ENCODE data around the gene SOWAHC. TPM values are rescaled to one million over a fixed set of nuclear protein-coding genes. Genes with fewer than 3 reads are reported as not detected.

The SOWAHC gene
- total RNA-seq, 1 experiment from 2014 or later = 18.6 TPM

DNA sequence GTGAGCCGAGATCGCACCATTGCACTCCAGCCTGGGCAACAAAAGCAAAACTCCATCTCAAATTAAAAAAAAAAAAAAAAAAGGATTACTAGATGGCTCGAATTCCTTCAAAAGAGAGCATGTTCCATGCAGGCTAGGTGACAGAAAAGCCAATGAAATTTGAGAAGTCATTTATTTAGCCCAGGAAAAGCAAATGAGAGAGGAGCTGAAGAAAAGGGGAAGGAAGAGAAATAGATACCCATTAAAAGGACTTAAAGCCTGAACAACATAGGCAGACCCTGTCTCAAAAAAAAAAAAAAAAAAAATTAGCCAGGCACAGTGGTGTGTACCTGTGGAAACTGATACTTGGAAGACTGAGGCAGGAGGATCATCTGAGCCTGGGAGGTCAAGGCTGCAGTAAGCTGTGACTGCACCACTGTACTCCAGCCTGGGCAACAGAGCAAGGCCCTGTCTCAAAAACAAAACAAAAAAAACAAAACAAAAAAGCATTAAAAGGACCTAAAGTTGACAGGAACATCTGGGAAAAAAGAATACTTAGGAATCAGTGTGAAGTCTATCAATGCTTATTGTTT, 11.5 kb upstream of the SOWAHC start:
- H3K4me3 Mint-ChIP-seq = no peak overlapping the region
- DNase-seq (ENCODE audit: low spot score) (no peak), ATAC-seq (no peak)
- H3K27ac Mint-ChIP-seq = peak overlapping the region; percentile 10
- TF ChIP-seq RORB (CRISPR knock-in tag; IDR thresholded peaks at IDR 0.05) = no peak
- TF ChIP-seq, protein P1, sequence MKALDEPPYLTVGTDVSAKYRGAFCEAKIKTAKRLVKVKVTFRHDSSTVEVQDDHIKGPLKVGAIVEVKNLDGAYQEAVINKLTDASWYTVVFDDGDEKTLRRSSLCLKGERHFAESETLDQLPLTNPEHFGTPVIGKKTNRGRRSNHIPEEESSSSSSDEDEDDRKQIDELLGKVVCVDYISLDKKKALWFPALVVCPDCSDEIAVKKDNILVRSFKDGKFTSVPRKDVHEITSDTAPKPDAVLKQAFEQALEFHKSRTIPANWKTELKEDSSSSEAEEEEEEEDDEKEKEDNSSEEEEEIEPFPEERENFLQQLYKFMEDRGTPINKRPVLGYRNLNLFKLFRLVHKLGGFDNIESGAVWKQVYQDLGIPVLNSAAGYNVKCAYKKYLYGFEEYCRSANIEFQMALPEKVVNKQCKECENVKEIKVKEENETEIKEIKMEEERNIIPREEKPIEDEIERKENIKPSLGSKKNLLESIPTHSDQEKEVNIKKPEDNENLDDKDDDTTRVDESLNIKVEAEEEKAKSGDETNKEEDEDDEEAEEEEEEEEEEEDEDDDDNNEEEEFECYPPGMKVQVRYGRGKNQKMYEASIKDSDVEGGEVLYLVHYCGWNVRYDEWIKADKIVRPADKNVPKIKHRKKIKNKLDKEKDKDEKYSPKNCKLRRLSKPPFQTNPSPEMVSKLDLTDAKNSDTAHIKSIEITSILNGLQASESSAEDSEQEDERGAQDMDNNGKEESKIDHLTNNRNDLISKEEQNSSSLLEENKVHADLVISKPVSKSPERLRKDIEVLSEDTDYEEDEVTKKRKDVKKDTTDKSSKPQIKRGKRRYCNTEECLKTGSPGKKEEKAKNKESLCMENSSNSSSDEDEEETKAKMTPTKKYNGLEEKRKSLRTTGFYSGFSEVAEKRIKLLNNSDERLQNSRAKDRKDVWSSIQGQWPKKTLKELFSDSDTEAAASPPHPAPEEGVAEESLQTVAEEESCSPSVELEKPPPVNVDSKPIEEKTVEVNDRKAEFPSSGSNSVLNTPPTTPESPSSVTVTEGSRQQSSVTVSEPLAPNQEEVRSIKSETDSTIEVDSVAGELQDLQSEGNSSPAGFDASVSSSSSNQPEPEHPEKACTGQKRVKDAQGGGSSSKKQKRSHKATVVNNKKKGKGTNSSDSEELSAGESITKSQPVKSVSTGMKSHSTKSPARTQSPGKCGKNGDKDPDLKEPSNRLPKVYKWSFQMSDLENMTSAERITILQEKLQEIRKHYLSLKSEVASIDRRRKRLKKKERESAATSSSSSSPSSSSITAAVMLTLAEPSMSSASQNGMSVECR (CRISPR knock-in tag; IDR thresholded peaks at IDR 0.05; ENCODE audit: borderline replicate concordance) = no peak
- TF ChIP-seq, protein P2, sequence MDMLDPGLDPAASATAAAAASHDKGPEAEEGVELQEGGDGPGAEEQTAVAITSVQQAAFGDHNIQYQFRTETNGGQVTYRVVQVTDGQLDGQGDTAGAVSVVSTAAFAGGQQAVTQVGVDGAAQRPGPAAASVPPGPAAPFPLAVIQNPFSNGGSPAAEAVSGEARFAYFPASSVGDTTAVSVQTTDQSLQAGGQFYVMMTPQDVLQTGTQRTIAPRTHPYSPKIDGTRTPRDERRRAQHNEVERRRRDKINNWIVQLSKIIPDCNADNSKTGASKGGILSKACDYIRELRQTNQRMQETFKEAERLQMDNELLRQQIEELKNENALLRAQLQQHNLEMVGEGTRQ (CRISPR knock-in tag; IDR thresholded peaks at IDR 0.05) = no peak
- no peak for TF ChIP-seq CBFB (CRISPR knock-in tag; IDR thresholded peaks at IDR 0.05; ENCODE audit: low read depth)
- TF ChIP-seq FOXJ3 (CRISPR knock-in tag; IDR thresholded peaks at IDR 0.05; ENCODE audit: borderline replicate concordance) = no peak
- TF ChIP-seq ZNF121 (CRISPR knock-in tag; IDR thresholded peaks at IDR 0.05) = peak; percentile 82; the same call in 1 of the 2 replicates
- CTCF ChIA-PET = interaction anchor here (0.7 to 1.3 kb wide), 5 partner anchors 19 to 133 kb away, joined by 3 to 4 read pairs (median 3); no protein-coding TSS in a partner anchor
- H3K4me1 Mint-ChIP-seq = peaks cover 42% of the 10 kb centered on the region
- H3K27me3 Mint-ChIP-seq (ENCODE audit: low read depth) = no peaks in the 10 kb centered on the region
- POLR2A ChIA-PET = no interaction called here
- no peaks in the 10 kb centered on the region; the same call in 1 of the 2 replicates for H3K36me3 Mint-ChIP-seq
- H3K9me3 Mint-ChIP-seq = no peaks in the 10 kb centered on the region

DNA sequence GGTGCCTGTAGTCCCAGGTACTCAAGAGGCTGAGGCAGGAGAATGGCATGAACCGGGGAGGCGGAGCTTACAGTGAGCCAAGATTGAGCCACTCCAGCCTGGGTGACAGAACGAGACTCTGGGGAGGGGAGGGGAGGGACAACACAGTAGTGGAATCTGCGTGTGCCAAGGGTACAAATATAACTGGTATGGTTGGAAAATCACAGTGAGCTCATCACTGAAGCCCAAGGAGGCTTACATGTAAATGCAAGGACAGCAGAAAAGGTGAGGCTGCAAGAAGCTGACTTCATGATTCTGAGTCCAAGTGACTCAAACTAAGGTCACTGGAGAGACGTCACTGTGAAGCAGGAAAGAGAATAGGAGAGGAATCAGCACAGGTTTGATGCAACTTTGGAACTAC, 9.6 kb upstream of the SOWAHC start:
- H3K27ac Mint-ChIP-seq = peak overlapping the region; percentile 77
- ChIA-PET CTCF (no interaction called here), POLR2A (interaction anchor here (0.9 kb wide), 1 partner anchor 9 kb away, joined by 3 read pairs; the partner anchor contains the start of genes SEPTIN10 and SOWAHC)
- ATAC-seq (0 out of 2 replicates have a peak, but pooled peaks have one; percentile 27), DNase-seq (ENCODE audit: low spot score) (no peak)
- H3K4me3 Mint-ChIP-seq = no peak overlapping the region
- peaks cover 56% of the 10 kb centered on the region for H3K4me1 Mint-ChIP-seq
- H3K27me3 Mint-ChIP-seq (ENCODE audit: low read depth) = no peaks in the 10 kb centered on the region
- TF ChIP-seq JUN (CRISPR knock-in tag; IDR thresholded peaks at IDR 0.05) = no peak
- no peak for TF ChIP-seq SP1 (CRISPR knock-in tag; conservative IDR thresholded peaks at IDR 0.05)
- no peaks in the 10 kb centered on the region; the same call in 1 of the 2 replicates for H3K36me3 Mint-ChIP-seq
- H3K9me3 Mint-ChIP-seq = no peaks in the 10 kb centered on the region

DNA sequence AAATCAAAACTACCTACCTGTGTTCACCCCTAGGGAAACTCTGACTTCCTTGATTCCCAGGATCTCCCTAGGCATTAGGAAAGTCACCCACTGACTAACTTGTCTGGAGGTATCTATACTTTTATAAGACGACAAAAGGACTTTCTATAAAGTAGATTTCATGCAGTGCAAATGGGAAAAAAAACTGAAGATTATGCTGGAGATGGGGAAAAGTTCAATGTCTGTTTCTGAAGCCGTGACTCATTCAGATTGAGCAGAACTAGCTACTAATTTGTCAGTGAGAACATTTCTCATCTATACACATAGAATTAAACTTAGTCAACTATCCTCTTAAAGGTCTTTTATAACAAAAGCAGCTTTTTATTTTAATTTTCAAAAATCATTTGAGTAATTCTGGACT, 6.4 kb upstream of the SOWAHC start:
- peaks cover 50% of the 10 kb centered on the region for H3K4me1 Mint-ChIP-seq
- no peak overlapping the region for H3K4me3 Mint-ChIP-seq
- no peaks in the 10 kb centered on the region for H3K36me3 Mint-ChIP-seq
- ATAC-seq = no peak
- no peak for DNase-seq (ENCODE audit: low spot score)
- ChIA-PET CTCF (interaction anchor here (1.6 to 2.7 kb wide), 2 partner anchors 61 to 97 kb away, joined by 3 to 15 read pairs; no protein-coding TSS in a partner anchor), POLR2A (no interaction called here)
- no peaks in the 10 kb centered on the region for H3K9me3 Mint-ChIP-seq
- H3K27me3 Mint-ChIP-seq (ENCODE audit: low read depth) = no peaks in the 10 kb centered on the region
- H3K27ac Mint-ChIP-seq = peak overlapping the region; percentile 19; the same call in 1 of the 2 replicates
- TF ChIP-seq ELF4 (CRISPR knock-in tag; IDR thresholded peaks at IDR 0.05; ENCODE audit: low read depth) (no peak), FOXP1 (CRISPR knock-in tag; IDR thresholded peaks at IDR 0.05; ENCODE audit: borderline replicate concordance) (no peak), MYBL2 (CRISPR knock-in tag; IDR thresholded peaks at IDR 0.05) (no peak), ZNF121 (CRISPR knock-in tag; IDR thresholded peaks at IDR 0.05) (no peak), TEAD1 (CRISPR knock-in tag; IDR thresholded peaks at IDR 0.05) (no peak), CREM (CRISPR knock-in tag; IDR thresholded peaks at IDR 0.05) (no peak)
- TF ChIP-seq, protein P3, sequence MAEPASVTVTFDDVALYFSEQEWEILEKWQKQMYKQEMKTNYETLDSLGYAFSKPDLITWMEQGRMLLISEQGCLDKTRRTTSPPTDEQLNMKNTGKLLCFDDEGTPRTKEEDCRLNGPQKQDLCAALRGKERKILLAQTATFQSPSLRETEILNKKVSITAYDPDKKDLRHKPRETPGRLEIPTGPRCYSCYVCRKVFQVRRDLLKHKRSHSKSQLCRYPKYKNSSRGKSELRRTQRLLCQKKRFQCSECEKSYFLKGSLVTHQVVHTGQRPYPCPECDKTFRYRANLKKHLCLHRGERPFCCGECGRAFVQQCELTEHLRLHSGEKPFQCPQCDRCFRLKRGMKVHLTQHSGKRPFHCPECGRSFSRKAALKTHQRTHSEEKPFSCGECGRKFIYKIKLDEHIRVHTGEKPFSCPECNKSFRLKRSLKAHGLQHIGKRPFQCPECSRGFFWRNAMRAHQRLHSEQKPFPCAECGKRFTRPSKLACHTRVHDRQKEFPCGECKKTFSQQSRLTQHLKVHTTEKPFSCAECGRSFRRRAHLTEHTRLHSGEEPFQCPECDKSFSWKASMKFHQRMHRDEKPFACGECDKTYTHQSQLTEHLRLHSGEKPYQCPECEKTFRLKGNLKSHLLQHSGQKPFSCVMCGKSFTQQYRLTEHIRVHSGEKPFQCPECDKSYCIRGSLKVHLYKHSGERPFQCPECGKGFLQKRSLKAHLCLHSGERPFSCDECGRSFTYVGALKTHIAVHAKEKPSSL (CRISPR knock-in tag; conservative IDR thresholded peaks at IDR 0.05) = no peak
- TF ChIP-seq, protein P4, sequence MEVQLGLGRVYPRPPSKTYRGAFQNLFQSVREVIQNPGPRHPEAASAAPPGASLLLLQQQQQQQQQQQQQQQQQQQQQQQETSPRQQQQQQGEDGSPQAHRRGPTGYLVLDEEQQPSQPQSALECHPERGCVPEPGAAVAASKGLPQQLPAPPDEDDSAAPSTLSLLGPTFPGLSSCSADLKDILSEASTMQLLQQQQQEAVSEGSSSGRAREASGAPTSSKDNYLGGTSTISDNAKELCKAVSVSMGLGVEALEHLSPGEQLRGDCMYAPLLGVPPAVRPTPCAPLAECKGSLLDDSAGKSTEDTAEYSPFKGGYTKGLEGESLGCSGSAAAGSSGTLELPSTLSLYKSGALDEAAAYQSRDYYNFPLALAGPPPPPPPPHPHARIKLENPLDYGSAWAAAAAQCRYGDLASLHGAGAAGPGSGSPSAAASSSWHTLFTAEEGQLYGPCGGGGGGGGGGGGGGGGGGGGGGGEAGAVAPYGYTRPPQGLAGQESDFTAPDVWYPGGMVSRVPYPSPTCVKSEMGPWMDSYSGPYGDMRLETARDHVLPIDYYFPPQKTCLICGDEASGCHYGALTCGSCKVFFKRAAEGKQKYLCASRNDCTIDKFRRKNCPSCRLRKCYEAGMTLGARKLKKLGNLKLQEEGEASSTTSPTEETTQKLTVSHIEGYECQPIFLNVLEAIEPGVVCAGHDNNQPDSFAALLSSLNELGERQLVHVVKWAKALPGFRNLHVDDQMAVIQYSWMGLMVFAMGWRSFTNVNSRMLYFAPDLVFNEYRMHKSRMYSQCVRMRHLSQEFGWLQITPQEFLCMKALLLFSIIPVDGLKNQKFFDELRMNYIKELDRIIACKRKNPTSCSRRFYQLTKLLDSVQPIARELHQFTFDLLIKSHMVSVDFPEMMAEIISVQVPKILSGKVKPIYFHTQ (CRISPR knock-in tag; IDR thresholded peaks at IDR 0.05) = no peak
- TF ChIP-seq, protein P5, sequence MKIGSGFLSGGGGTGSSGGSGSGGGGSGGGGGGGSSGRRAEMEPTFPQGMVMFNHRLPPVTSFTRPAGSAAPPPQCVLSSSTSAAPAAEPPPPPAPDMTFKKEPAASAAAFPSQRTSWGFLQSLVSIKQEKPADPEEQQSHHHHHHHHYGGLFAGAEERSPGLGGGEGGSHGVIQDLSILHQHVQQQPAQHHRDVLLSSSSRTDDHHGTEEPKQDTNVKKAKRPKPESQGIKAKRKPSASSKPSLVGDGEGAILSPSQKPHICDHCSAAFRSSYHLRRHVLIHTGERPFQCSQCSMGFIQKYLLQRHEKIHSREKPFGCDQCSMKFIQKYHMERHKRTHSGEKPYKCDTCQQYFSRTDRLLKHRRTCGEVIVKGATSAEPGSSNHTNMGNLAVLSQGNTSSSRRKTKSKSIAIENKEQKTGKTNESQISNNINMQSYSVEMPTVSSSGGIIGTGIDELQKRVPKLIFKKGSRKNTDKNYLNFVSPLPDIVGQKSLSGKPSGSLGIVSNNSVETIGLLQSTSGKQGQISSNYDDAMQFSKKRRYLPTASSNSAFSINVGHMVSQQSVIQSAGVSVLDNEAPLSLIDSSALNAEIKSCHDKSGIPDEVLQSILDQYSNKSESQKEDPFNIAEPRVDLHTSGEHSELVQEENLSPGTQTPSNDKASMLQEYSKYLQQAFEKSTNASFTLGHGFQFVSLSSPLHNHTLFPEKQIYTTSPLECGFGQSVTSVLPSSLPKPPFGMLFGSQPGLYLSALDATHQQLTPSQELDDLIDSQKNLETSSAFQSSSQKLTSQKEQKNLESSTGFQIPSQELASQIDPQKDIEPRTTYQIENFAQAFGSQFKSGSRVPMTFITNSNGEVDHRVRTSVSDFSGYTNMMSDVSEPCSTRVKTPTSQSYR (CRISPR knock-in tag; IDR thresholded peaks at IDR 0.05) = no peak
- TF ChIP-seq, protein P6, sequence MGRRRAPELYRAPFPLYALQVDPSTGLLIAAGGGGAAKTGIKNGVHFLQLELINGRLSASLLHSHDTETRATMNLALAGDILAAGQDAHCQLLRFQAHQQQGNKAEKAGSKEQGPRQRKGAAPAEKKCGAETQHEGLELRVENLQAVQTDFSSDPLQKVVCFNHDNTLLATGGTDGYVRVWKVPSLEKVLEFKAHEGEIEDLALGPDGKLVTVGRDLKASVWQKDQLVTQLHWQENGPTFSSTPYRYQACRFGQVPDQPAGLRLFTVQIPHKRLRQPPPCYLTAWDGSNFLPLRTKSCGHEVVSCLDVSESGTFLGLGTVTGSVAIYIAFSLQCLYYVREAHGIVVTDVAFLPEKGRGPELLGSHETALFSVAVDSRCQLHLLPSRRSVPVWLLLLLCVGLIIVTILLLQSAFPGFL (CRISPR knock-in tag; IDR thresholded peaks at IDR 0.05; ENCODE audit: borderline replicate concordance) = no peak

Measured in WTC11 (cell line).